Measurements from ENCODE around the gene MINK1.

GRCh38 chr17:4861052-4861451 is 27.9 kb downstream of the MINK1 start:
- TF ChIP-seq CTCF (IDR thresholded peaks at IDR 0.05): no peak
- TF ChIP-seq, protein P1, sequence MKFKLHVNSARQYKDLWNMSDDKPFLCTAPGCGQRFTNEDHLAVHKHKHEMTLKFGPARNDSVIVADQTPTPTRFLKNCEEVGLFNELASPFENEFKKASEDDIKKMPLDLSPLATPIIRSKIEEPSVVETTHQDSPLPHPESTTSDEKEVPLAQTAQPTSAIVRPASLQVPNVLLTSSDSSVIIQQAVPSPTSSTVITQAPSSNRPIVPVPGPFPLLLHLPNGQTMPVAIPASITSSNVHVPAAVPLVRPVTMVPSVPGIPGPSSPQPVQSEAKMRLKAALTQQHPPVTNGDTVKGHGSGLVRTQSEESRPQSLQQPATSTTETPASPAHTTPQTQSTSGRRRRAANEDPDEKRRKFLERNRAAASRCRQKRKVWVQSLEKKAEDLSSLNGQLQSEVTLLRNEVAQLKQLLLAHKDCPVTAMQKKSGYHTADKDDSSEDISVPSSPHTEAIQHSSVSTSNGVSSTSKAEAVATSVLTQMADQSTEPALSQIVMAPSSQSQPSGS (CRISPR knock-in tag; IDR thresholded peaks at IDR 0.05; ENCODE audit: borderline replicate concordance, low read depth): no peak
- TF ChIP-seq ZBTB21 (CRISPR knock-in tag; IDR thresholded peaks at IDR 0.05; ENCODE audit: borderline replicate concordance): no peak
- TF ChIP-seq MYBL2 (CRISPR knock-in tag; IDR thresholded peaks at IDR 0.05): no peak
- no peak for TF ChIP-seq ATF1 (CRISPR knock-in tag; IDR thresholded peaks at IDR 0.05)
- TF ChIP-seq, protein P2, sequence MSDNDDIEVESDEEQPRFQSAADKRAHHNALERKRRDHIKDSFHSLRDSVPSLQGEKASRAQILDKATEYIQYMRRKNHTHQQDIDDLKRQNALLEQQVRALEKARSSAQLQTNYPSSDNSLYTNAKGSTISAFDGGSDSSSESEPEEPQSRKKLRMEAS (CRISPR knock-in tag; IDR thresholded peaks at IDR 0.05): no peak
- no peak for TF ChIP-seq AFF4 (CRISPR knock-in tag; IDR thresholded peaks at IDR 0.05; ENCODE audit: borderline replicate concordance)
- no peak for TF ChIP-seq CREM (CRISPR knock-in tag; IDR thresholded peaks at IDR 0.05)
- TF ChIP-seq FOXJ3 (CRISPR knock-in tag; IDR thresholded peaks at IDR 0.05; ENCODE audit: borderline replicate concordance): no peak
- TF ChIP-seq USF2 (CRISPR knock-in tag; IDR thresholded peaks at IDR 0.05): no peak
- TF ChIP-seq JAZF1 (CRISPR knock-in tag; IDR thresholded peaks at IDR 0.05): no peak
- TF ChIP-seq ATF3 (CRISPR knock-in tag; conservative IDR thresholded peaks at IDR 0.05): no peak

Measured in WTC11 (cell line).